A549 (cell line): Measurements from ENCODE around the gene LCE1B. TPM values are rescaled to one million over a fixed set of nuclear protein-coding genes. Genes with fewer than 3 reads are reported as not detected.

Experiments
- ATAC-seq, 2 experiments: fragments of 200-7000 bp in 1 of 2; fragments of >200 bp in 1 of 2; cut with Nextera tagmentation in 1 of 2; cut with Tn5 transposase in 1 of 2; 3 replicates each; pipeline versions ENCODE4 v1.8.0 to v1.9.1; 2018 to 2020; ENCODE audit warnings: mild to moderate bottlenecking in 1 of 2, moderate library complexity in 1 of 2
- CTCF ChIA-PET: fragments of 300-600 bp; sonication (Branson Sonifier 250); formaldehyde crosslinking; extraction: SDS; loops from one replicate; lab custom pipeline; 2021; ENCODE audit warnings: antibody characterized with exemption, inconsistent platforms; lab: Yijun Ruan, JAX
- POLR2A ChIA-PET: fragments of 350-600 bp; formaldehyde crosslinking; extraction: SDS; loops from one replicate; lab custom pipeline; 2021; ENCODE audit warnings: antibody characterized with exemption, inconsistent platforms; lab: Yijun Ruan, JAX
- DNase-seq, 2 experiments: peaks; one replicate each; pipeline versions ENCODE4 v3.0.0 to v3.0.0-alpha.2; 2011 to 2016; ENCODE audit warnings: low read depth in 1 of 2, low spot score in 1 of 2
- FAIRE-seq: peaks from 2 replicates; lab custom pipeline; 2011; peaks lifted over from hg19 to GRCh38; lab: Jason Lieb, UNC
- H3K27ac ChIP-seq, 2 experiments: fragments of >200 bp; sonication (Bioruptor Twin); formaldehyde crosslinking; 3 replicates each; pipeline ENCODE4 v1.5.1; 2016 to 2017
- H3K4me1 ChIP-seq: fragments of >200 bp; sonication (Bioruptor Twin); formaldehyde crosslinking; 3 replicates; pipeline ENCODE4 v1.6.1; 2016
- H3K4me2 ChIP-seq: fragments of >200 bp; sonication (Bioruptor Twin); formaldehyde crosslinking; 3 replicates; pipeline ENCODE4 v1.6.1; 2016
- H3K4me3 ChIP-seq: fragments of >200 bp; sonication (Bioruptor Twin); formaldehyde crosslinking; 3 replicates; pipeline ENCODE4 v1.5.1; 2016
- H3K9me3 ChIP-seq: fragments of >200 bp; sonication (Bioruptor Twin); formaldehyde crosslinking; 3 replicates; pipeline ENCODE4 v1.6.1; 2016
- BCL3 ChIP-seq: fragments of >200 bp; sonication (Bioruptor Twin); formaldehyde crosslinking; IDR thresholded peaks from 3 replicates; pipeline ENCODE4 v1.6.1; 2016
- BHLHE40 ChIP-seq: IDR thresholded peaks from 2 replicates; pipeline ENCODE4 v1.6.1; 2012; ENCODE audit warnings: low read depth, low read length, inconsistent platforms
- CBX8 ChIP-seq: fragments of 200-600 bp; sonication (generic); IDR thresholded peaks from 2 replicates; pipeline ENCODE4 v1.6.1; 2016
- CEBPB ChIP-seq, 2 experiments: fragments of >200 bp in 1 of 2; sonication (Bioruptor Twin) in 1 of 2; formaldehyde crosslinking in 1 of 2; IDR thresholded peaks; 2 replicates each; pipeline ENCODE4 v1.6.1; 2012 to 2016
- CTCF ChIP-seq: fragments of >200 bp; sonication (Bioruptor Twin); formaldehyde crosslinking; IDR thresholded peaks from 3 replicates; pipeline ENCODE4 v1.5.1; 2016
- EHMT2 ChIP-seq: fragments of 200-600 bp; sonication (generic); IDR thresholded peaks from 2 replicates; pipeline ENCODE4 v1.6.1; 2016; ENCODE audit warnings: antibody characterized with exemption, low read depth, mild to moderate bottlenecking, moderate library complexity
- EP300 ChIP-seq, 2 experiments: fragments of >200 bp; sonication (Bioruptor Twin); formaldehyde crosslinking; IDR thresholded peaks; 2 replicates in 1 of 2; 3 replicates in 1 of 2; pipeline ENCODE4 v1.6.1; 2016 to 2017
- FOSL2 ChIP-seq, 2 experiments: fragments of 450-650 bp in 1 of 2; fragments of >200 bp in 1 of 2; sonication (Bioruptor Twin) in 1 of 2; formaldehyde crosslinking; IDR thresholded peaks; 2 replicates each; pipeline versions ENCODE4 v1.5.0 to v1.6.1; 2016 to 2020; ENCODE audit warnings: mild to moderate bottlenecking in 1 of 2, moderate library complexity in 1 of 2
- GATA3 ChIP-seq: IDR thresholded peaks from 2 replicates; pipeline ENCODE4 v1.6.1; 2012; ENCODE audit warnings: borderline replicate concordance
- HOXA7 ChIP-seq: fragments of 250-450 bp; sonication (Bioruptor Pico); IDR thresholded peaks from 2 replicates; pipeline ENCODE4 v1.5.0; 2020; ENCODE audit warnings: mild to moderate bottlenecking, moderate library complexity
- HOXB5 ChIP-seq: fragments of 250-450 bp; sonication (Bioruptor Pico); IDR thresholded peaks from 2 replicates; pipeline ENCODE4 v1.5.0; 2020; ENCODE audit warnings: mild to moderate bottlenecking, moderate library complexity
- JUNB ChIP-seq: fragments of >200 bp; sonication (Bioruptor Twin); formaldehyde crosslinking; IDR thresholded peaks from 2 replicates; pipeline ENCODE4 v1.6.1; 2016
- KDM1A ChIP-seq: fragments of 200-600 bp; sonication (generic); IDR thresholded peaks from 2 replicates; pipeline ENCODE4 v1.6.1; 2016; ENCODE audit warnings: low read depth, mild to moderate bottlenecking
- MAFK ChIP-seq: fragments of 450-650 bp; IDR thresholded peaks from 2 replicates; pipeline ENCODE4 v1.6.1; 2014; ENCODE audit not compliant: partially characterized antibody
- NPAS2 ChIP-seq: fragments of 250-450 bp; sonication (Bioruptor Pico); IDR thresholded peaks from 2 replicates; pipeline ENCODE4 v1.8.0; 2022; ENCODE audit warnings: mild to moderate bottlenecking, moderate library complexity, borderline replicate concordance
- NR3C1 ChIP-seq: fragments of >200 bp; sonication (Bioruptor Twin); formaldehyde crosslinking; IDR thresholded peaks from 3 replicates; pipeline ENCODE4 v1.6.1; 2017
- POLR2AphosphoS2 ChIP-seq: conservative IDR thresholded peaks from 2 replicates; pipeline ENCODE4 v1.6.1; 2012; ENCODE audit warnings: low read length, improper control_type of control experiment, inconsistent platforms
- RFX5 ChIP-seq: fragments of 450-650 bp; IDR thresholded peaks from 2 replicates; pipeline ENCODE4 v1.7.1; 2014; ENCODE audit warnings: antibody characterized with exemption, mild to moderate bottlenecking, moderate library complexity
- SMC3 ChIP-seq: fragments of >200 bp; sonication (Bioruptor Twin); formaldehyde crosslinking; IDR thresholded peaks from 3 replicates; pipeline ENCODE4 v1.6.1; 2018; ENCODE audit warnings: inconsistent platforms
- SREBF2 ChIP-seq: fragments of 450-650 bp; IDR thresholded peaks from 2 replicates; pipeline ENCODE4 v1.6.1; 2014; ENCODE audit warnings: mild to moderate bottlenecking, moderate library complexity
- USF2 ChIP-seq: fragments of 450-650 bp; IDR thresholded peaks from 2 replicates; pipeline ENCODE4 v1.6.1; 2014; ENCODE audit warnings: antibody characterized with exemption
- WGBS: methylation state at CpG from one replicate; pipeline ENCODE4 v1.1.6; 2017; ENCODE audit errors: missing lambda C conversion rate; 5-methylcytosine and 5-hydroxymethylcytosine counted together
- polyA plus RNA-seq, 4 experiments: library from polyadenylated mRNA; depleted of rRNA in 3 of 4; stranded (reverse); fragments of >200 nt; fragmentation: RNase III in 1 of 4; extraction: RNeasy Plus Mini Kit Qiagen cat#74134 plus additional on column Dnase treatment in 1 of 4; gene quantifications; 2 replicates in 3 of 4; 3 replicates in 1 of 4; pipeline ENCODE4 v1.2.3, GENCODE V29; 2011 to 2017
- TF ChIP-seq, protein P1 (sequence below): fragments of 150-350 bp; IDR thresholded peaks from 2 replicates; pipeline ENCODE4 v1.6.1; 2014; ENCODE audit warnings: low read depth, mild to moderate bottlenecking, low read length
- TF ChIP-seq, protein P2 (sequence below): IDR thresholded peaks from 2 replicates; pipeline ENCODE4 v1.6.1; 2012

LCE1B gene
- polyA plus RNA-seq, 2 of the 4 experiments (the other 2 are of a cell fraction), result not detected

DNA sequence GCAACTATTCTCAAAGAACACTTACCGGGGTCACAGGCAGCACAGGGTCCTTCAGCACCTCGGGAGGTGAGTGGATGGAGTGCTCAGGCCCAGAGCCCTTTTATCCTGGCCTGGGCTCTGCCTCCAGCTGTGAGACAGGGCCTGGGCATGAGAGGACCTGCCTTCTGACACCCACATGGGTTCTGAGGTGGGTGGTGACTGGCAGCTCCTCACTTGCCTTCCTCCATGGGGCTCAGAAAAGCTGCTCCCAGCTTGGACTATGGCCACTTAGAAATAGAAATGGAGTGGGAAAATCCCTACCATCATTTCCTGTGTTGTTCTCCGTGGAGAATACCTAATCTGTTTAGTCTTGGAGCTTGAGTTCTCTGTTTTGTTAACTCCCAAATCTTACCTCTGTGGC is 5.2 kb upstream of the LCE1B start, which contains the start of gene LCE1C (continued):
- no peak for TF ChIP-seq CTCF
- no peak for TF ChIP-seq HOXB5
- no peak for TF ChIP-seq JUNB

DNA sequence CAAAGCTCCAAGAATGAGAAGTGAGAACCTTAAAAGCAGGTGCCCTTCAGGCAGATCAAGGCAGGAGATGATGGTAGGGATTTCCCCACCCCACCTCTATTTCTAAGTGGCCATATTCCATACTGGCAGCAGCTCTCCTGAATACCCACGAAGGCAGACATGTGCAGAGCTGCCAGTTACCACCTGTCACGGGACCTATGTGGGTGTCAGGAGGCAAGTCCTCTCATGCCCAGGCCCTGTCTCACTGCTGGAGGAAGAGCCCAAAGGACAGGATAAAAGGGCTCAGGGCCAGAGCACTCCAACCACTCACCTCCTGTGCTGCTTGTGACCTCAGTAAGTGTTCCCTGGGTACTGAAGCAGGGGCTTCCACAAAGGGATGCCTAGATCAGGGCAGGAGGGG is 721 bp upstream of the LCE1B start:
- no peak overlapping the region for H3K4me2 ChIP-seq
- CTCF ChIA-PET, result no interaction called here
- no peaks in the 10 kb centered on the region for H3K4me1 ChIP-seq
- DNase-seq, result no peak
- no peak for FAIRE-seq
- no peak overlapping the region for H3K4me3 ChIP-seq
- 8% methylated on average over 2 of the region's 2 CpGs for WGBS
- H3K9me3 ChIP-seq, result no peaks in the 10 kb centered on the region
- no peak for ATAC-seq
- POLR2A ChIA-PET, result no interaction called here
- TF ChIP-seq NPAS2 (CRISPR knock-in tag) (no peak), SMC3 (no peak), RFX5 (no peak)
- TF ChIP-seq, all 56 proteins: peak for 0
- H3K27ac ChIP-seq, result no peak overlapping the region

- DNase-seq, result no peak
- ATAC-seq, result no peak
- Histone ChIP-seq H3K4me3 (no peak overlapping the region), H3K27ac (no peak overlapping the region), H3K4me2 (no peak overlapping the region), H3K9me3 (no peaks in the 10 kb centered on the region), H3K4me1 (no peaks in the 10 kb centered on the region)
- FAIRE-seq, result no peak
- WGBS, result 25% methylated on average over 6 of the region's 6 CpGs
- ChIA-PET CTCF (no interaction called here), POLR2A (interaction anchor here (0.7 kb wide), 1 partner anchor 11 kb away, joined by 3 read pairs; no protein-coding TSS in a partner anchor)
- no peak for TF ChIP-seq HOXA7
- no peak for TF ChIP-seq EP300 (IDR thresholded peaks at IDR 0.05)
- no peak for TF ChIP-seq SREBF2
- TF ChIP-seq BHLHE40, result no peak
- no peak for TF ChIP-seq NR3C1
- TF ChIP-seq FOSL2 (IDR thresholded peaks at IDR 0.05), result no peak
- TF ChIP-seq FOSL2 (CRISPR knock-in tag; IDR thresholded peaks at IDR 0.05), result no peak
- TF ChIP-seq POLR2AphosphoS2, result no peak
- TF ChIP-seq KDM1A, result no peak
These were observed 5.5 kb downstream of the LCE1B start for GRCh38 chr1:152817309-152817708.

- no peak for FAIRE-seq
- no peak overlapping the region for H3K4me3 ChIP-seq
- DNase-seq, result no peak
- CTCF ChIA-PET, result no interaction called here
- no peak overlapping the region for H3K4me2 ChIP-seq
- H3K27ac ChIP-seq, result no peak overlapping the region
- ATAC-seq, result no peak
- H3K9me3 ChIP-seq, result no peaks in the 10 kb centered on the region
- 4% methylated on average over 5 of the region's 5 CpGs for WGBS
- no peak for TF ChIP-seq MAFK
- no peak for TF ChIP-seq BCL3
- TF ChIP-seq, protein P1, sequence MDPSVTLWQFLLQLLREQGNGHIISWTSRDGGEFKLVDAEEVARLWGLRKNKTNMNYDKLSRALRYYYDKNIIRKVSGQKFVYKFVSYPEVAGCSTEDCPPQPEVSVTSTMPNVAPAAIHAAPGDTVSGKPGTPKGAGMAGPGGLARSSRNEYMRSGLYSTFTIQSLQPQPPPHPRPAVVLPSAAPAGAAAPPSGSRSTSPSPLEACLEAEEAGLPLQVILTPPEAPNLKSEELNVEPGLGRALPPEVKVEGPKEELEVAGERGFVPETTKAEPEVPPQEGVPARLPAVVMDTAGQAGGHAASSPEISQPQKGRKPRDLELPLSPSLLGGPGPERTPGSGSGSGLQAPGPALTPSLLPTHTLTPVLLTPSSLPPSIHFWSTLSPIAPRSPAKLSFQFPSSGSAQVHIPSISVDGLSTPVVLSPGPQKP, result no peak
- no peak for TF ChIP-seq EHMT2
- TF ChIP-seq CEBPB (IDR thresholded peaks at IDR 0.05), result no peak
- TF ChIP-seq GATA3, result no peak
- no peak for TF ChIP-seq POLR2AphosphoS2
- TF ChIP-seq, protein P2, sequence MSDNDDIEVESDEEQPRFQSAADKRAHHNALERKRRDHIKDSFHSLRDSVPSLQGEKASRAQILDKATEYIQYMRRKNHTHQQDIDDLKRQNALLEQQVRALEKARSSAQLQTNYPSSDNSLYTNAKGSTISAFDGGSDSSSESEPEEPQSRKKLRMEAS, result no peak
- TF ChIP-seq CBX8, result no peak
- TF ChIP-seq USF2, result no peak
- POLR2A ChIA-PET, result no interaction called here
- H3K4me1 ChIP-seq, result no peaks in the 10 kb centered on the region
These were observed 11.5 kb downstream of the LCE1B start for GRCh38 chr1:152823294-152823693.
